C4-2B (cell line): Measurements from ENCODE around the gene CUL3.

Source experiments
- ZFX ChIP-seq: fragments of 450-650 bp; IDR thresholded peaks from 2 replicates; pipeline ENCODE4 v1.6.1; 2017
- TF ChIP-seq, protein P1 (sequence below): fragments of 450-650 bp; conservative IDR thresholded peaks from 2 replicates; pipeline ENCODE4 v1.5.1; 2017; ENCODE audit warnings: mild to moderate bottlenecking

DNA sequence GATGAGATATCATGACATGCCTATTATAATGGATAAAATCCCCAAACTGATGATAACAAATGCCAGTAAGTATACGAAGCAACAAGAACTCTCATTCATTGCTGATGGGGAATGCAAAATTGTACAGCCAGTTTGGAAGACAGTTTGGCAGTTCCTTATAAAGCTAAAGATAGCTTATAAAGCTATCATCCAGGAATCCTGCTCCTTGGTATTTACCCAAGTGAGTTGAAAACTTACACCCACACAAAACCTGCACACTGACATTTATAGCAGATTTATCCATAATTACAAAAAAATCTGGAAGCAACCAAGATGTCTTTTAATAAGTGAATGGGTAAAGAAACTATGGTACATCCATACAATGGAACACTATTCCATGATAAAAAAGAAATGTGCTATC, 123.8 kb downstream of the CUL3 start:
- TF ChIP-seq, protein P1, sequence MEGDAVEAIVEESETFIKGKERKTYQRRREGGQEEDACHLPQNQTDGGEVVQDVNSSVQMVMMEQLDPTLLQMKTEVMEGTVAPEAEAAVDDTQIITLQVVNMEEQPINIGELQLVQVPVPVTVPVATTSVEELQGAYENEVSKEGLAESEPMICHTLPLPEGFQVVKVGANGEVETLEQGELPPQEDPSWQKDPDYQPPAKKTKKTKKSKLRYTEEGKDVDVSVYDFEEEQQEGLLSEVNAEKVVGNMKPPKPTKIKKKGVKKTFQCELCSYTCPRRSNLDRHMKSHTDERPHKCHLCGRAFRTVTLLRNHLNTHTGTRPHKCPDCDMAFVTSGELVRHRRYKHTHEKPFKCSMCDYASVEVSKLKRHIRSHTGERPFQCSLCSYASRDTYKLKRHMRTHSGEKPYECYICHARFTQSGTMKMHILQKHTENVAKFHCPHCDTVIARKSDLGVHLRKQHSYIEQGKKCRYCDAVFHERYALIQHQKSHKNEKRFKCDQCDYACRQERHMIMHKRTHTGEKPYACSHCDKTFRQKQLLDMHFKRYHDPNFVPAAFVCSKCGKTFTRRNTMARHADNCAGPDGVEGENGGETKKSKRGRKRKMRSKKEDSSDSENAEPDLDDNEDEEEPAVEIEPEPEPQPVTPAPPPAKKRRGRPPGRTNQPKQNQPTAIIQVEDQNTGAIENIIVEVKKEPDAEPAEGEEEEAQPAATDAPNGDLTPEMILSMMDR = no peak
- TF ChIP-seq ZFX = no peak
